Measurements from ENCODE around the gene SLC22A23. TPM values are rescaled to one million over a fixed set of nuclear protein-coding genes. Genes with fewer than 3 reads are reported as not detected.

Gene SLC22A23
- total RNA-seq, 4 donors from 2014 or later = 7.6 to 13.1 (median 9.5) TPM

GRCh38 chr6:3428247-3428646 is 28.6 kb downstream of the SLC22A23 start:
- WGBS = 100% methylated on average over 3 of the region's 4 CpGs
- intact Hi-C loops (cut with DNase I) = no loop called here

GRCh38 chr6:3427687-3428085 is 29.2 kb downstream of the SLC22A23 start:
- TF ChIP-seq POLR2A (IDR thresholded peaks at IDR 0.05; ENCODE audit: low read depth) (no peak), POLR2AphosphoS5 (IDR thresholded peaks at IDR 0.05) (no peak), EP300 (IDR thresholded peaks at IDR 0.05) (no peak), CTCF (IDR thresholded peaks at IDR 0.05) (no peak)
- Histone ChIP-seq H3K4me3 (no peak overlapping the region), H3K4me1 (peaks cover 9 to 19% (median 12%) of the 10 kb centered on the region in 4 donors), H3K9me3 (no peaks in the 10 kb centered on the region), H3K27ac (replicated peaks in 1 of 4) (no peak overlapping the region), H3K36me3 (no peaks in the 10 kb centered on the region), H3K27me3 (no peaks in the 10 kb centered on the region)
- WGBS = 41% methylated on average over 10 of the region's 10 CpGs
- intact Hi-C loops (cut with DNase I) = no loop called here
- no peak for DNase-seq (ENCODE audit: extremely low spot score)

More at GRCh38 chr6:3428247-3428646, 28.6 kb downstream of the SLC22A23 start:
- Histone ChIP-seq H3K9me3 (no peaks in the 10 kb centered on the region), H3K4me3 (no peak overlapping the region), H3K36me3 (no peaks in the 10 kb centered on the region), H3K27me3 (no peaks in the 10 kb centered on the region), H3K4me1 (peaks cover 9 to 19% (median 12%) of the 10 kb centered on the region in 4 donors), H3K27ac (replicated peaks in 1 of 4) (no peak overlapping the region)
- no peak for TF ChIP-seq POLR2AphosphoS5 (IDR thresholded peaks at IDR 0.05)
- no peak for TF ChIP-seq POLR2A (IDR thresholded peaks at IDR 0.05; ENCODE audit: low read depth)
- TF ChIP-seq EP300 (IDR thresholded peaks at IDR 0.05) = no peak
- TF ChIP-seq CTCF (IDR thresholded peaks at IDR 0.05) = no peak
- no peak for DNase-seq (ENCODE audit: extremely low spot score)

GRCh38 chr6:3426927-3427686 is 29.7 kb downstream of the SLC22A23 start:
- intact Hi-C loops (cut with DNase I) = no loop called here
- no peak for DNase-seq (ENCODE audit: extremely low spot score)
- WGBS = 81% methylated on average over 20 of the region's 20 CpGs

GRCh38 chr6:3426091-3426926 is 30.5 kb downstream of the SLC22A23 start:
- Histone ChIP-seq H3K27me3 (no peaks in the 10 kb centered on the region), H3K27ac (replicated peaks in 1 of 4) (no peak overlapping the region), H3K4me3 (no peak overlapping the region), H3K36me3 (no peaks in the 10 kb centered on the region), H3K4me1 (peaks cover 9 to 24% (median 12%) of the 10 kb centered on the region in 4 donors), H3K9me3 (no peaks in the 10 kb centered on the region)
- 72% methylated on average over 3 of the region's 3 CpGs for WGBS
- TF ChIP-seq POLR2AphosphoS5 (IDR thresholded peaks at IDR 0.05) (no peak), POLR2A (IDR thresholded peaks at IDR 0.05; ENCODE audit: low read depth) (no peak), EP300 (IDR thresholded peaks at IDR 0.05) (no peak), CTCF (IDR thresholded peaks at IDR 0.05) (no peak)
- DNase-seq (ENCODE audit: extremely low spot score) = no peak
- intact Hi-C loops (cut with DNase I) = no loop called here

More at GRCh38 chr6:3426927-3427686, 29.7 kb downstream of the SLC22A23 start:
- peaks cover 9 to 23% (median 12%) of the 10 kb centered on the region in 4 donors for H3K4me1 ChIP-seq
- no peaks in the 10 kb centered on the region for H3K27me3 ChIP-seq
- H3K4me3 ChIP-seq = no peak overlapping the region
- no peak overlapping the region for H3K27ac ChIP-seq (replicated peaks in 1 of 4)
- H3K9me3 ChIP-seq = no peaks in the 10 kb centered on the region
- no peaks in the 10 kb centered on the region for H3K36me3 ChIP-seq
- TF ChIP-seq EP300 (IDR thresholded peaks at IDR 0.05) = no peak

- no peaks in the 10 kb centered on the region for H3K27me3 ChIP-seq
- H3K4me3 ChIP-seq = no peak overlapping the region
- 90% methylated on average over 2 of the region's 2 CpGs for WGBS
- intact Hi-C loops (cut with DNase I) = no loop called here
- H3K36me3 ChIP-seq = no peaks in the 10 kb centered on the region
- DNase-seq (ENCODE audit: extremely low spot score) = no peak
- H3K4me1 ChIP-seq = peaks cover 9 to 24% (median 12%) of the 10 kb centered on the region in 4 donors
- TF ChIP-seq POLR2A (IDR thresholded peaks at IDR 0.05; ENCODE audit: low read depth) (no peak), POLR2AphosphoS5 (IDR thresholded peaks at IDR 0.05) (no peak), CTCF (IDR thresholded peaks at IDR 0.05) (no peak), EP300 (IDR thresholded peaks at IDR 0.05) (no peak)
- no peaks in the 10 kb centered on the region for H3K9me3 ChIP-seq
- H3K27ac ChIP-seq (replicated peaks in 1 of 4) = no peak overlapping the region
Measured at GRCh38 chr6:3425574-3425973, 31.3 kb downstream of the SLC22A23 start.

All from esophagus muscularis mucosa (tissue), 4 donors.